Left forelimb (tissue), 1 donor: ENCODE data around the gene SGMS1.
A peak's percentile ranks its signal among the peaks of the same experiment; 100 is the strongest.
"Not testable (repeated sequence)": the region's sequence is repeated elsewhere in the genome, so short reads cannot be mapped to it uniquely, and the experiment has no call there.

ENCODE experiments used
- DNase-seq: peaks from one replicate; pipeline ENCODE4 v3.0.0-alpha.2; 2018; ENCODE audit warnings: low spot score

SGMS1 gene

GRCh38 chr10:50623663-50624412 is at the start of gene SGMS1:
TSS of gene SGMS1 (minus strand) at chr10:50623956. CDS start at chr10:50344114, 279,842 bp downstream.
- DNase-seq: peak; percentile 90

GRCh38 chr10:50672152-50672551 is 48.4 kb upstream of the SGMS1 start:
- DNase-seq: not testable (repeated sequence)

GRCh38 chr10:50671645-50672044 is 47.9 kb upstream of the SGMS1 start:
- DNase-seq: not testable (repeated sequence)

GRCh38 chr10:50669957-50670356 is 46.2 kb upstream of the SGMS1 start:
- DNase-seq: not testable (repeated sequence)

GRCh38 chr10:50667353-50667752 is 43.6 kb upstream of the SGMS1 start:
- not testable (repeated sequence) for DNase-seq

GRCh38 chr10:50662420-50662819 is 38.7 kb upstream of the SGMS1 start:
- DNase-seq: not testable (repeated sequence)

GRCh38 chr10:50661563-50661962 is 37.8 kb upstream of the SGMS1 start:
- DNase-seq: not testable (repeated sequence)

GRCh38 chr10:50659865-50660730 is 36.3 kb upstream of the SGMS1 start:
- not testable (repeated sequence) for DNase-seq

- not testable (repeated sequence) for DNase-seq
Observed at GRCh38 chr10:50659016-50659864, 35.5 kb upstream of the SGMS1 start.

GRCh38 chr10:50658165-50658564 is 34.4 kb upstream of the SGMS1 start:
- no peak for DNase-seq

GRCh38 chr10:50653758-50654157 is 30.0 kb upstream of the SGMS1 start:
- no peak for DNase-seq

GRCh38 chr10:50653142-50653541 is 29.4 kb upstream of the SGMS1 start:
- DNase-seq: no peak

- DNase-seq: no peak
Observed at GRCh38 chr10:50651808-50652207, 28.1 kb upstream of the SGMS1 start.

GRCh38 chr10:50650481-50650880 is 26.7 kb upstream of the SGMS1 start:
- no peak for DNase-seq

GRCh38 chr10:50648935-50649227 is 25.1 kb upstream of the SGMS1 start:
- no peak for DNase-seq

GRCh38 chr10:50648089-50648934 is 24.6 kb upstream of the SGMS1 start:
- no peak for DNase-seq

GRCh38 chr10:50647350-50647749 is 23.6 kb upstream of the SGMS1 start:
- DNase-seq: not testable (repeated sequence)

GRCh38 chr10:50645236-50645635 is 21.5 kb upstream of the SGMS1 start:
- no peak for DNase-seq

GRCh38 chr10:50641626-50642025 is 17.9 kb upstream of the SGMS1 start:
- no peak for DNase-seq

GRCh38 chr10:50640238-50640637 is 16.5 kb upstream of the SGMS1 start:
- DNase-seq: no peak
